SU-DHL-6 (cell line): ENCODE data around the gene ADGRF3.

ENCODE experiments used
- CTCF ChIP-seq: fragments of 200-600 bp; sonication (generic); IDR thresholded peaks from one replicate; pipeline ENCODE4 v1.5.1; 2017; ENCODE audit warnings: antibody characterized with exemption, mild to moderate bottlenecking, low read length, moderate library complexity; ENCODE audit not compliant: insufficient read depth, poor library complexity, severe bottlenecking
- EZH2phosphoT487 ChIP-seq: fragments of 200-600 bp; sonication (generic), shearing (Covaris generic); conservative IDR thresholded peaks from 2 replicates; pipeline ENCODE4 v1.6.1; 2018; ENCODE audit warnings: mild to moderate bottlenecking, antibody characterized with exemption, low read length, moderate library complexity, mixed read lengths

GRCh38 chr2:26351375-26352090, 4.9 kb upstream of the ADGRF3 start:
- no peak for TF ChIP-seq CTCF
- no peak for TF ChIP-seq EZH2phosphoT487
